Measurements from ENCODE around the gene CAPS2. TPM values are rescaled to one million over a fixed set of nuclear protein-coding genes. Genes with fewer than 3 reads are reported as not detected.

Gene CAPS2
- total and polyA plus RNA-seq, 8 donors, result 1.3 to 74.7 (median 2.7) TPM

- Histone ChIP-seq H3K36me3 (no peaks in the 10 kb centered on the region), H3K27me3 (no peaks in the 10 kb centered on the region), H3K27ac (no peak overlapping the region), H3K4me3 (no peak overlapping the region), H3K4me1 (no peaks in the 10 kb centered on the region), H3K9me3 (peaks cover 0 to 7% (median 0%) of the 10 kb centered on the region in 4 donors)
- no peak for DNase-seq
- intact Hi-C loops (cut with DNase I; ENCODE audit: low total_unique reads), result no loop called here
- 36 to 89% (median 76%) methylated on average over 1 of the region's 1 CpG for WGBS, 5 donors
- TF ChIP-seq POLR2AphosphoS5 (IDR thresholded peaks at IDR 0.05) (no peak), POLR2A (IDR thresholded peaks at IDR 0.05) (no peak), EP300 (IDR thresholded peaks at IDR 0.05) (no peak)
- TF ChIP-seq, protein P1, sequence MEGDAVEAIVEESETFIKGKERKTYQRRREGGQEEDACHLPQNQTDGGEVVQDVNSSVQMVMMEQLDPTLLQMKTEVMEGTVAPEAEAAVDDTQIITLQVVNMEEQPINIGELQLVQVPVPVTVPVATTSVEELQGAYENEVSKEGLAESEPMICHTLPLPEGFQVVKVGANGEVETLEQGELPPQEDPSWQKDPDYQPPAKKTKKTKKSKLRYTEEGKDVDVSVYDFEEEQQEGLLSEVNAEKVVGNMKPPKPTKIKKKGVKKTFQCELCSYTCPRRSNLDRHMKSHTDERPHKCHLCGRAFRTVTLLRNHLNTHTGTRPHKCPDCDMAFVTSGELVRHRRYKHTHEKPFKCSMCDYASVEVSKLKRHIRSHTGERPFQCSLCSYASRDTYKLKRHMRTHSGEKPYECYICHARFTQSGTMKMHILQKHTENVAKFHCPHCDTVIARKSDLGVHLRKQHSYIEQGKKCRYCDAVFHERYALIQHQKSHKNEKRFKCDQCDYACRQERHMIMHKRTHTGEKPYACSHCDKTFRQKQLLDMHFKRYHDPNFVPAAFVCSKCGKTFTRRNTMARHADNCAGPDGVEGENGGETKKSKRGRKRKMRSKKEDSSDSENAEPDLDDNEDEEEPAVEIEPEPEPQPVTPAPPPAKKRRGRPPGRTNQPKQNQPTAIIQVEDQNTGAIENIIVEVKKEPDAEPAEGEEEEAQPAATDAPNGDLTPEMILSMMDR (IDR thresholded peaks at IDR 0.05), result no peak
Observed at GRCh38 chr12:75236206-75236605, 93.9 kb downstream of the CAPS2 start.

DNA sequence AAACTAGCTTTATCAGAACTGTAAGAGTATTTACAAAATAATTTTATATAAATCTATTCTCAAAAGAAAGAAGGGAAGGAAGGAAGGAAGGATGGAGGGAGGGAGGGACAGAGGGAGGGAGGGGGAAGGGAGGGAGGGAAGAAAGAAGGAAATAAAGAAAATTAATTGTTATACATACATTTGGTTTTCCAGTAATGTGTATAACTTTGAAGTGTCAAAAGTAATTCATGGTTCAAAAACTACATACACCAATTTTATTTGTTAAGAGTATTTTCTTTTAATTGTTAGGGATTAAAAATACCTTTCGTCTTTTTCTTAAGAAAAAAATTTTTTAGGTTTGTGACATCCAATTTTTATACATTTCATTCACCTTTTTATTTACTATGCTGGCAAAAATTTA is 103.0 kb downstream of the CAPS2 start:
- Histone ChIP-seq H3K4me1 (no peaks in the 10 kb centered on the region), H3K9me3 (peaks cover 0 to 1% (median under 1%) of the 10 kb centered on the region in 4 donors), H3K4me3 (no peak overlapping the region), H3K27me3 (no peaks in the 10 kb centered on the region), H3K36me3 (no peaks in the 10 kb centered on the region), H3K27ac (no peak overlapping the region)
- no peak for DNase-seq
- 83 to 90% (median 87%) methylated on average over 1 of the region's 1 CpG for WGBS, 5 donors
- intact Hi-C loops (cut with DNase I; ENCODE audit: low total_unique reads), result no loop called here
- TF ChIP-seq, protein P1 (IDR thresholded peaks at IDR 0.05), result no peak
- TF ChIP-seq POLR2A (IDR thresholded peaks at IDR 0.05), result no peak
- no peak for TF ChIP-seq EP300 (IDR thresholded peaks at IDR 0.05)
- TF ChIP-seq POLR2AphosphoS5 (IDR thresholded peaks at IDR 0.05), result no peak

Other genes starting within 250 kb of the CAPS2 start
- gene KCNC2, start 120.5 kb downstream of the CAPS2 start, total RNA-seq, result under 1 TPM in 1 of 5 donors, not detected in 4; 0.37 TPM
- gene KCNC2, start 120.5 kb downstream of the CAPS2 start, polyA plus RNA-seq, result not detected
- gene GLIPR1L1, start 4.3 kb upstream of the CAPS2 start, total RNA-seq, result not detected
- not detected for gene GLIPR1L1, start 4.3 kb upstream of the CAPS2 start, polyA plus RNA-seq
- not detected for gene GLIPR1L2, start 60.8 kb upstream of the CAPS2 start, total RNA-seq
- gene GLIPR1L2, start 60.8 kb upstream of the CAPS2 start, polyA plus RNA-seq, result under 1 TPM; 0.46 to 0.93 (median 0.78) TPM
- 1 to 10 TPM in 4 of 5 donors, under 1 TPM in 1; 0.87 to 9.0 (median 5.4) TPM for gene GLIPR1, start 150.4 kb upstream of the CAPS2 start, total RNA-seq
- 1 to 10 TPM; 3.2 to 4.6 (median 4.4) TPM for gene GLIPR1, start 150.4 kb upstream of the CAPS2 start, polyA plus RNA-seq
- gene KRR1, start 181.3 kb upstream of the CAPS2 start, total RNA-seq, result 10 to 100 TPM in 3 of 5 donors, 1 to 10 TPM in 2; 7.2 to 45.5 (median 10.3) TPM
- 10 to 100 TPM; 11.4 to 44.8 (median 14.7) TPM for gene KRR1, start 181.3 kb upstream of the CAPS2 start, polyA plus RNA-seq

Data from stomach (tissue), 9 donors.